Common myeloid progenitor, CD34-positive (primary cell): Measurements from ENCODE around the gene KNDC1.
"Not testable (repeated sequence)": the region's sequence is repeated elsewhere in the genome, so short reads cannot be mapped to it uniquely, and the experiment has no call there.

Experiments
- CTCF ChIA-PET: fragments of 350-600 bp; sonication (Branson Sonifier 250); formaldehyde crosslinking; loops from one replicate; lab custom pipeline; 2021; ENCODE audit warnings: antibody characterized with exemption; lab: Charles Lee
- POLR2A ChIA-PET: fragments of 350-600 bp; sonication (Branson Sonifier 250); formaldehyde crosslinking; loops from one replicate; lab custom pipeline; 2021; ENCODE audit warnings: antibody characterized with exemption; lab: Charles Lee
- DNase-seq, 3 donors: peaks; one replicate each; pipeline versions ENCODE4 v3.0.0 to v3.0.0-alpha.2; 2013
- H3K27ac ChIP-seq, 2 experiments: 1 replicate in 1 of 2; 2 replicates in 1 of 2; pipeline ENCODE4 v1.7.0; 2013; ENCODE audit warnings: inconsistent platforms in 2 of 2, low read length in 2 of 2, mild to moderate bottlenecking in 2 of 2, low read depth in 1 of 2, moderate library complexity in 1 of 2; ENCODE audit not compliant: severe bottlenecking in 2 of 2, insufficient read depth in 1 of 2, poor library complexity in 1 of 2
- H3K27me3 ChIP-seq, 5 experiments: replicated peaks in 2 of 5; 1 replicate in 3 of 5; 2 replicates in 2 of 5; pipeline versions ENCODE4 v1.6.1 to v1.7.0; 2013; ENCODE audit warnings: low read length in 4 of 5, mild to moderate bottlenecking in 2 of 5, moderate library complexity in 2 of 5, inconsistent platforms in 1 of 5; ENCODE audit not compliant: insufficient read depth in 5 of 5, control insufficient read depth in 4 of 5
- H3K36me3 ChIP-seq, 4 experiments: 1 replicate in 2 of 4; 2 replicates in 2 of 4; pipeline versions ENCODE4 v1.6.1 to v1.7.0; 2013; ENCODE audit warnings: low read length in 3 of 4, control low read depth in 1 of 4, mild to moderate bottlenecking in 1 of 4; ENCODE audit not compliant: control insufficient read depth in 4 of 4, insufficient read depth in 4 of 4
- H3K4me1 ChIP-seq, 4 experiments: 1 replicate in 3 of 4; 2 replicates in 1 of 4; pipeline versions ENCODE4 v1.6.1 to v1.7.1; 2013; ENCODE audit warnings: low read length in 3 of 4, mild to moderate bottlenecking in 3 of 4, control low read depth in 1 of 4, inconsistent platforms in 1 of 4, moderate library complexity in 1 of 4; ENCODE audit not compliant: control insufficient read depth in 4 of 4, insufficient read depth in 4 of 4; ENCODE audit errors: control extremely low read depth in 1 of 4
- H3K4me3 ChIP-seq, 7 experiments: 1 replicate in 4 of 7; 2 replicates in 3 of 7; pipeline versions ENCODE4 v1.5.1 to v1.7.0; 2013; ENCODE audit warnings: mild to moderate bottlenecking in 7 of 7, low read length in 6 of 7, moderate library complexity in 6 of 7, inconsistent platforms in 2 of 7, low read depth in 2 of 7, control low read depth in 1 of 7; ENCODE audit not compliant: insufficient read depth in 4 of 7, control insufficient read depth in 1 of 7; ENCODE audit errors: extremely low read depth in 1 of 7
- H3K9me3 ChIP-seq, 5 experiments: 1 replicate in 4 of 5; 2 replicates in 1 of 5; pipeline versions ENCODE4 v1.6.1 to v1.7.1; 2013; ENCODE audit warnings: low read length in 4 of 5, mild to moderate bottlenecking in 2 of 5, inconsistent platforms in 1 of 5, low read depth in 1 of 5, moderate library complexity in 1 of 5; ENCODE audit not compliant: control insufficient read depth in 4 of 5, insufficient read depth in 2 of 5; ENCODE audit errors: control extremely low read depth in 1 of 5
- WGBS: methylation state at CpG from one replicate; pipeline ENCODE4 v1.1.5; 2013; ENCODE audit not compliant: insufficient coverage; 5-methylcytosine and 5-hydroxymethylcytosine counted together

KNDC1 gene

DNA sequence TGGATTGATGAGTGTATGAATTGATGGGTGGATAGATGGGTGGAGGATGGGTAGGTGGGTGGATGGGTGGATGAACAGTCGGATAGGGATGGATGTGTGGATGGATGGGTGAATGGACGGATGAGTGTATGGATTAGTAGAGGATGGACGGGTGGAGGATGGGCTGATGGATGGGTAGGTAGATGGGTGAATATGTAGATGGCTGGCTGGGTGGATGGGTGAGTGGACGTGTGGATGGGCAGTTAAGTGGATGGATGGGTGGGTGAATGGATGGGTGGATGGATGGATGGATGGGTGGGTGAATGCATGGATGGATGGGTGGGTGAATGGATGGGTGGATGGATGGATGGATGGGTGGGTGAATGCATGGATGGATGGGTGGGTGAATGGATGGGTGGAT, 15.6 kb downstream of the KNDC1 start:
- DNase-seq, CTCF ChIA-PET, H3K36me3 ChIP-seq, H3K9me3 ChIP-seq, H3K4me1 ChIP-seq, H3K27ac ChIP-seq, POLR2A ChIA-PET, H3K4me3 ChIP-seq: not testable (repeated sequence)
- H3K27me3 ChIP-seq = peaks cover 0 to 19% (median 4%) of the 10 kb centered on the region in 5 experiments
- WGBS = 100% methylated on average over 4 of the region's 4 CpGs

- CTCF ChIA-PET = no interaction called here
Measured at GRCh38 chr10:133176546-133176945, 16.5 kb downstream of the KNDC1 start.

DNA sequence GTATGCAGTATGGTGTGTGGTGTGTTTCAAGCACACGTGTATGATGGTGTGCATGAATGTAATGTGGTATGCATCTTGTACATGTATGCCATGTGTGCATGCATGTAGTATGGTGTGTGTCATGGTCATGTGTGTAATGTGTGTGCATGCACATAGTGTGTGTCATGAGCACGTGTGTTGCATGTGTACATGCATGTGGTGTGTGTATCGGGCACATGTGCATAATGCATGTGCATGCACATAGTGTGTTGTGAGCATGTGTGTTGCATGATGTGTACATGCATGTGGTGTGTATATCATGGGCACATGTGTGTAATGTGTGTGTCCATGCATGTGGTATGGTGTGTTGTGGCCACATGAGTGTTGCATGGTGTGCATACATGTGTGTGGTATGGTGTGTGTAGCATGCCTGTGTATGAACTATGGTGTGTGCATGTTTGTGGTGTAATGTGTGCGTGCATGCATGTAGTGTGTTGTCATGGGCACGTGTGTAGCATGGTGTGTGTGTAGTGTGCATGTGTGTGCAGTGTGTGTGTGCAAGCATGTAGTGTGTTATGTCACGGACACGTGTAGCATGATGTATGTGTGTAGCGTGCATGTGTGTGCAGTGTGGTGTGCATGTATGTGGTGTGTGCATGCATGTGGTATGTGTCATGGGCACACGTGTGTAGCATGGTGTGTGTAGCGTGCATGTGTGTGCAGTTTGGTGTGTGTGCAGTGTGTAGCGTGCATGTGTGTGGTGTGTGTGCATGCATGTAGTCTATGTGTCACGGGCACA, 17.6 kb downstream of the KNDC1 start:
- H3K4me1 ChIP-seq = no peaks in the 10 kb centered on the region
- H3K36me3 ChIP-seq = no peaks in the 10 kb centered on the region
- CTCF ChIA-PET = no interaction called here
- H3K9me3 ChIP-seq = peaks cover 0 to 9% (median 2%) of the 10 kb centered on the region in 5 experiments
- no peak overlapping the region for H3K4me3 ChIP-seq
- 96% methylated on average over 12 of the region's 12 CpGs for WGBS
- POLR2A ChIA-PET = no interaction called here
- no peak overlapping the region for H3K27ac ChIP-seq
- peaks cover 0 to 9% (median 0%) of the 10 kb centered on the region in 5 experiments for H3K27me3 ChIP-seq
- no peak for DNase-seq

More at GRCh38 chr10:133176546-133176945, 16.5 kb downstream of the KNDC1 start:
- no peak for DNase-seq
- POLR2A ChIA-PET = no interaction called here
- Histone ChIP-seq H3K4me3 (no peak overlapping the region), H3K9me3 (peaks cover 0 to 9% (median 2%) of the 10 kb centered on the region in 5 experiments), H3K36me3 (no peaks in the 10 kb centered on the region), H3K4me1 (no peaks in the 10 kb centered on the region), H3K27ac (no peak overlapping the region), H3K27me3 (peaks cover 0 to 13% (median 4%) of the 10 kb centered on the region in 5 experiments)
- WGBS = 98% methylated on average over 4 of the region's 4 CpGs

- no peaks in the 10 kb centered on the region for H3K36me3 ChIP-seq
- POLR2A ChIA-PET = no interaction called here
- WGBS = 98% methylated on average over 27 of the region's 29 CpGs
- CTCF ChIA-PET = no interaction called here
- DNase-seq = no peak
- no peak overlapping the region for H3K27ac ChIP-seq
- peaks cover 0 to 9% (median 2%) of the 10 kb centered on the region in 5 experiments for H3K9me3 ChIP-seq
- peaks cover 0 to 4% (median 0%) of the 10 kb centered on the region in 5 experiments for H3K27me3 ChIP-seq
- H3K4me3 ChIP-seq = no peak overlapping the region
- H3K4me1 ChIP-seq = no peaks in the 10 kb centered on the region
Measured at GRCh38 chr10:133178357-133179127, 18.5 kb downstream of the KNDC1 start.

DNA sequence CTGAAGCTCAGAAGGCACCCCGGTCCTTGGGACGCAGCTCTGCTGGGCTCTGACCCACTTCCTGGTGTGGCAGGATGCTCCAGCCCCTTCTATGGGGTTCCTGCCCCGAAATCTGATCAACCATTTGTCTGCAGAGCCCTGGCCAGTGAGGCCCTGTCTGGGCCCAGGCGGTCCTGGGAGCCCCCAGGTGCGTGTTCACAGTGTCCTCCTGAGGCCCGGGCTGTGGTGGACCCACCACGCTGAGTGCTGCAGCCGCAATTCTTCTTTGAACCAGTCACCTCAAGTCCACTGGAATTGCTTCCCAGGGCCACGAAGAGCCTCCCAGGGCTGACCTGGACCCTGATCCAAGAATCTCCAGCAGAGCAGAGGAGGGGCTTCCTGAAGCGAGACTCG, 19.1 kb downstream of the KNDC1 start:
- H3K4me1 ChIP-seq = no peaks in the 10 kb centered on the region
- WGBS = 95% methylated on average over 11 of the region's 11 CpGs
- peaks cover 0 to 9% (median 2%) of the 10 kb centered on the region in 5 experiments for H3K9me3 ChIP-seq
- no peak overlapping the region for H3K27ac ChIP-seq
- POLR2A ChIA-PET = interaction anchor here (0.8 kb wide), 1 partner anchor 11 kb away, joined by 3 read pairs; no protein-coding TSS in a partner anchor
- H3K36me3 ChIP-seq = no peaks in the 10 kb centered on the region
- CTCF ChIA-PET = no interaction called here
- DNase-seq = no peak
- no peak overlapping the region for H3K4me3 ChIP-seq
- H3K27me3 ChIP-seq = peaks cover 0 to 8% (median 0%) of the 10 kb centered on the region in 5 experiments

GRCh38 chr10:133179651-133180050, 19.6 kb downstream of the KNDC1 start:
- Histone ChIP-seq H3K4me3 (no peak overlapping the region), H3K36me3 (no peaks in the 10 kb centered on the region), H3K27me3 (peaks cover 0 to 10% (median 0%) of the 10 kb centered on the region in 5 experiments), H3K9me3 (peaks cover 0 to 9% (median 2%) of the 10 kb centered on the region in 5 experiments), H3K27ac (no peak overlapping the region), H3K4me1 (no peaks in the 10 kb centered on the region)
- ChIA-PET CTCF (no interaction called here), POLR2A (interaction anchor here (0.8 kb wide), 1 partner anchor 12 kb away, joined by 3 read pairs; no protein-coding TSS in a partner anchor)
- 91% methylated on average over 24 of the region's 26 CpGs for WGBS
- no peak for DNase-seq
